Ishikawa (cell line): Measurements from ENCODE around the gene G3BP2.

Source experiments
- CEBPB ChIP-seq: IDR thresholded peaks from 2 replicates; pipeline ENCODE4 v1.6.1; 2012
- CREB1 ChIP-seq: IDR thresholded peaks from 2 replicates; pipeline ENCODE4 v1.6.1; 2012; ENCODE audit warnings: low read depth
- EGR1 ChIP-seq: IDR thresholded peaks from 2 replicates; pipeline ENCODE4 v1.6.1; 2012
- EP300 ChIP-seq: IDR thresholded peaks from 2 replicates; pipeline ENCODE4 v1.6.1; 2012; ENCODE audit warnings: borderline replicate concordance
- FOXM1 ChIP-seq: IDR thresholded peaks from 2 replicates; pipeline ENCODE4 v1.6.1; 2012; ENCODE audit warnings: low read depth, borderline replicate concordance
- MAX ChIP-seq: IDR thresholded peaks from 2 replicates; pipeline ENCODE4 v1.6.1; 2012
- NFIC ChIP-seq: IDR thresholded peaks from 2 replicates; pipeline ENCODE4 v1.6.1; 2012
- RAD21 ChIP-seq: IDR thresholded peaks from 2 replicates; pipeline ENCODE4 v1.6.1; 2012; ENCODE audit warnings: low read depth
- REST ChIP-seq: IDR thresholded peaks from 2 replicates; pipeline ENCODE4 v1.6.1; 2012; ENCODE audit warnings: low read depth, mild to moderate bottlenecking
- TAF1 ChIP-seq: IDR thresholded peaks from 2 replicates; pipeline ENCODE4 v1.6.1; 2012; ENCODE audit warnings: low read depth, mild to moderate bottlenecking
- TCF12 ChIP-seq: IDR thresholded peaks from 2 replicates; pipeline ENCODE4 v1.6.1; 2012; ENCODE audit warnings: low read depth
- TEAD4 ChIP-seq: IDR thresholded peaks from 2 replicates; pipeline ENCODE4 v1.6.1; 2012
- USF1 ChIP-seq: IDR thresholded peaks from 2 replicates; pipeline ENCODE4 v1.6.1; 2012
- YY1 ChIP-seq: IDR thresholded peaks from 2 replicates; pipeline ENCODE4 v1.6.1; 2012; ENCODE audit warnings: low read depth
- ZBTB7A ChIP-seq: IDR thresholded peaks from 2 replicates; pipeline ENCODE4 v1.6.1; 2012; ENCODE audit warnings: low read depth

The G3BP2 gene

GRCh38 chr4:75673027-75673958 is at the start of gene G3BP2:
Gene G3BP2, minus strand, starts transcription at chr4:75673411. Its CDS starts 11,386 bp downstream, at chr4:75662025.
- no peak for TF ChIP-seq FOXM1
- no peak; the same call in 1 of the 2 replicates for TF ChIP-seq EP300
- TF ChIP-seq TAF1: peak; percentile 85
- TF ChIP-seq TEAD4: no peak
- no peak for TF ChIP-seq CEBPB
- TF ChIP-seq RAD21: no peak
- 0 out of 2 replicates have a peak, but pooled peaks have one; percentile 47 for TF ChIP-seq TCF12
- no peak for TF ChIP-seq YY1
- no peak for TF ChIP-seq REST
- no peak for TF ChIP-seq ZBTB7A
- peak; percentile 53; the same call in 1 of the 2 replicates for TF ChIP-seq CREB1
- no peak; the same call in 1 of the 2 replicates for TF ChIP-seq USF1
- TF ChIP-seq EGR1: peak; percentile 79
- TF ChIP-seq MAX: peak; percentile 95
- TF ChIP-seq NFIC: peak; percentile 60; the same call in 1 of the 2 replicates

GRCh38 chr4:75722417-75722816 is 49.2 kb upstream of the G3BP2 start:
- TF ChIP-seq YY1 (no peak), USF1 (no peak), EGR1 (no peak), EP300 (no peak), CEBPB (no peak), REST (no peak), ZBTB7A (no peak), FOXM1 (no peak), TEAD4 (no peak), RAD21 (no peak), NFIC (no peak), TAF1 (no peak), CREB1 (no peak), TCF12 (no peak)

GRCh38 chr4:75718529-75718928 is 45.3 kb upstream of the G3BP2 start:
- TF ChIP-seq EP300 (no peak), REST (no peak), FOXM1 (no peak), EGR1 (no peak), CEBPB (no peak), TAF1 (no peak), YY1 (no peak), USF1 (no peak), RAD21 (no peak), NFIC (no peak), TCF12 (no peak), MAX (no peak), TEAD4 (no peak), ZBTB7A (no peak), CREB1 (no peak)
